ENCODE data around the gene ZC3H15.
"Not testable (repeated sequence)": the region's sequence is repeated elsewhere in the genome, so short reads cannot be mapped to it uniquely, and the experiment has no call there.

The ZC3H15 gene

GRCh38 chr2:186516396-186516795 lies 30.3 kb downstream of the ZC3H15 start:
- DNase-seq: no peak
- TF ChIP-seq CTCF (IDR thresholded peaks at IDR 0.05; ENCODE audit: low read depth, low read length, missing control alignments): no peak
- Histone ChIP-seq H3K4me3 (ENCODE audit: low read depth, low read length) (no peak overlapping the region), H3K27ac (no peak overlapping the region), H3K27me3 (replicated peaks) (no peaks in the 10 kb centered on the region), H3K36me3 (replicated peaks) (peaks cover 15% of the 10 kb centered on the region)
- in situ Hi-C loops (cut with HindIII; ENCODE audit: low pct_ligation_motif_present, low sequenced_read_pairs): loop anchor here (25.0 kb wide), 1 partner anchor 121 kb away; no protein-coding TSS in a partner anchor

GRCh38 chr2:186517090-186517489 lies 31.0 kb downstream of the ZC3H15 start:
- Histone ChIP-seq H3K27ac (no peak overlapping the region), H3K4me3 (ENCODE audit: low read depth, low read length) (no peak overlapping the region), H3K36me3 (replicated peaks) (peaks cover 8% of the 10 kb centered on the region), H3K27me3 (replicated peaks) (no peaks in the 10 kb centered on the region)
- no peak for DNase-seq
- TF ChIP-seq CTCF (IDR thresholded peaks at IDR 0.05; ENCODE audit: low read depth, low read length, missing control alignments): no peak
- in situ Hi-C loops (cut with HindIII; ENCODE audit: low pct_ligation_motif_present, low sequenced_read_pairs): loop anchor here (25.0 kb wide), 1 partner anchor 120 kb away; no protein-coding TSS in a partner anchor

- Histone ChIP-seq H3K27ac (peak overlapping the region; percentile 2), H3K4me3 (ENCODE audit: low read depth, low read length) (no peak overlapping the region), H3K27me3 (replicated peaks) (no peaks in the 10 kb centered on the region), H3K36me3 (replicated peaks) (peaks cover 7% of the 10 kb centered on the region)
- no peak for TF ChIP-seq CTCF (IDR thresholded peaks at IDR 0.05; ENCODE audit: low read depth, low read length, missing control alignments)
- DNase-seq: no peak
- in situ Hi-C loops (cut with HindIII; ENCODE audit: low pct_ligation_motif_present, low sequenced_read_pairs): loop anchor here (25.0 kb wide), 1 partner anchor 119 kb away; no protein-coding TSS in a partner anchor
Observed at GRCh38 chr2:186518291-186518690, 32.2 kb downstream of the ZC3H15 start.

- H3K27me3 ChIP-seq (replicated peaks): no peaks in the 10 kb centered on the region
- no peak overlapping the region for H3K4me3 ChIP-seq (ENCODE audit: low read depth, low read length)
- TF ChIP-seq CTCF (IDR thresholded peaks at IDR 0.05; ENCODE audit: low read depth, low read length, missing control alignments): no peak
- H3K36me3 ChIP-seq (replicated peaks): peaks cover 7% of the 10 kb centered on the region
- DNase-seq: peak; percentile 71
- H3K27ac ChIP-seq: peak overlapping the region; percentile 2
- in situ Hi-C loops (cut with HindIII; ENCODE audit: low pct_ligation_motif_present, low sequenced_read_pairs): loop anchor here (25.0 kb wide), 1 partner anchor 118 kb away; no protein-coding TSS in a partner anchor
Observed at GRCh38 chr2:186518945-186519344, 32.9 kb downstream of the ZC3H15 start.

- in situ Hi-C loops (cut with HindIII; ENCODE audit: low pct_ligation_motif_present, low sequenced_read_pairs): loop anchor here (25.0 kb wide), 1 partner anchor 116 kb away; no protein-coding TSS in a partner anchor
Observed at GRCh38 chr2:186521570-186522153, 35.6 kb downstream of the ZC3H15 start.

GRCh38 chr2:186522450-186522849 lies 36.4 kb downstream of the ZC3H15 start:
- DNase-seq: no peak
- in situ Hi-C loops (cut with HindIII; ENCODE audit: low pct_ligation_motif_present, low sequenced_read_pairs): loop anchor here (25.0 kb wide), 1 partner anchor 115 kb away; no protein-coding TSS in a partner anchor
- no peaks in the 10 kb centered on the region for H3K27me3 ChIP-seq (replicated peaks)
- TF ChIP-seq CTCF (IDR thresholded peaks at IDR 0.05; ENCODE audit: low read depth, low read length, missing control alignments): no peak
- H3K4me3 ChIP-seq (ENCODE audit: low read depth, low read length): no peak overlapping the region
- H3K36me3 ChIP-seq (replicated peaks): peaks cover 7% of the 10 kb centered on the region
- H3K27ac ChIP-seq: no peak overlapping the region

More at GRCh38 chr2:186521570-186522153, 35.6 kb downstream of the ZC3H15 start:
- not testable (repeated sequence) for H3K27ac ChIP-seq; H3K27me3 ChIP-seq (replicated peaks); H3K36me3 ChIP-seq (replicated peaks); DNase-seq; H3K4me3 ChIP-seq (ENCODE audit: low read depth, low read length)

All from brain microvascular endothelial cell (primary cell).